Liver (tissue), 9 donors: Measurements from ENCODE around the gene INSM1. TPM values are rescaled to one million over a fixed set of nuclear protein-coding genes. Genes with fewer than 3 reads are reported as not detected.

Source experiments
- DNase-seq: peaks from one replicate; pipeline ENCODE4 v3.0.0-alpha.2; 2017; ENCODE audit warnings: low spot score
- H3K27ac ChIP-seq, 2 donors: one replicate each; pipeline ENCODE4 v1.7.0; 2013; ENCODE audit warnings: inconsistent platforms in 2 of 2, low read length in 2 of 2, control low read depth in 1 of 2, low read depth in 1 of 2, mild to moderate bottlenecking in 1 of 2
- H3K27me3 ChIP-seq, 4 donors: one replicate each; pipeline versions ENCODE4 v1.6.1 to v1.7.0; 2013; ENCODE audit warnings: low read length in 3 of 4, inconsistent platforms in 1 of 4, mild to moderate bottlenecking in 1 of 4, moderate library complexity in 1 of 4; ENCODE audit not compliant: control insufficient read depth in 4 of 4, insufficient read depth in 4 of 4
- H3K36me3 ChIP-seq, 4 donors: one replicate each; pipeline versions ENCODE4 v1.6.1 to v1.7.0; 2013; ENCODE audit warnings: low read length in 3 of 4, mild to moderate bottlenecking in 3 of 4, low read depth in 1 of 4, moderate library complexity in 1 of 4; ENCODE audit not compliant: control insufficient read depth in 4 of 4, insufficient read depth in 3 of 4
- H3K4me1 ChIP-seq, 4 donors: one replicate each; pipeline versions ENCODE4 v1.6.1 to v1.7.0; 2013; ENCODE audit warnings: low read length in 3 of 4, mild to moderate bottlenecking in 3 of 4, moderate library complexity in 1 of 4; ENCODE audit not compliant: control insufficient read depth in 4 of 4, insufficient read depth in 4 of 4
- H3K4me3 ChIP-seq, 3 donors: one replicate each; pipeline versions ENCODE4 v1.6.1 to v1.7.0; 2013; ENCODE audit warnings: low read length in 3 of 3, control low read depth in 1 of 3, low read depth in 1 of 3, mild to moderate bottlenecking in 1 of 3
- H3K9ac ChIP-seq, 2 donors: one replicate each; pipeline ENCODE4 v1.7.0; 2013; ENCODE audit warnings: low read length in 2 of 2, mild to moderate bottlenecking in 2 of 2, moderate library complexity in 2 of 2, control low read depth in 1 of 2, low read depth in 1 of 2
- H3K9me3 ChIP-seq, 4 donors: one replicate each; pipeline versions ENCODE4 v1.6.1 to v1.7.0; 2013; ENCODE audit warnings: low read length in 3 of 4; ENCODE audit not compliant: control insufficient read depth in 4 of 4
- ATF3 ChIP-seq: IDR thresholded peaks from 2 replicates; pipeline ENCODE4 v1.6.1; 2016; ENCODE audit warnings: antibody characterized with exemption
- CTCF ChIP-seq: fragments of 150-350 bp; IDR thresholded peaks from 2 replicates; pipeline ENCODE4 v1.5.1; 2017; ENCODE audit warnings: improper control_type of control experiment, low read depth, low read length; ENCODE audit not compliant: missing input control
- FOXA1 ChIP-seq: IDR thresholded peaks from 2 replicates; pipeline ENCODE4 v1.6.1; 2016; ENCODE audit warnings: antibody characterized with exemption
- FOXA2 ChIP-seq: IDR thresholded peaks from 2 replicates; pipeline ENCODE4 v1.6.1; 2016; ENCODE audit warnings: antibody characterized with exemption
- GABPA ChIP-seq, 2 donors: IDR thresholded peaks in 1 of 2; conservative IDR thresholded peaks in 1 of 2; 2 replicates each; pipeline ENCODE4 v1.6.1; 2016; ENCODE audit warnings: antibody characterized with exemption in 2 of 2, mild to moderate bottlenecking in 1 of 2, moderate library complexity in 1 of 2
- HNF4A ChIP-seq, 2 donors: conservative IDR thresholded peaks; 2 replicates each; pipeline ENCODE4 v1.6.1; 2016; ENCODE audit warnings: antibody characterized with exemption in 2 of 2, mild to moderate bottlenecking in 2 of 2
- HNF4G ChIP-seq: IDR thresholded peaks from 2 replicates; pipeline ENCODE4 v1.6.1; 2016; ENCODE audit warnings: antibody characterized with exemption
- RAD21 ChIP-seq, 2 donors: IDR thresholded peaks; 2 replicates each; pipeline ENCODE4 v1.6.1; 2016; ENCODE audit warnings: antibody characterized with exemption in 2 of 2, mild to moderate bottlenecking in 2 of 2
- REST ChIP-seq: IDR thresholded peaks from 2 replicates; pipeline ENCODE4 v1.6.1; 2016; ENCODE audit warnings: antibody characterized with exemption, mild to moderate bottlenecking
- RXRA ChIP-seq, 2 donors: IDR thresholded peaks; 2 replicates each; pipeline ENCODE4 v1.6.1; 2017 to 2018; ENCODE audit warnings: antibody characterized with exemption in 2 of 2, mild to moderate bottlenecking in 1 of 2
- SP1 ChIP-seq: IDR thresholded peaks from 2 replicates; pipeline ENCODE4 v1.6.1; 2018; ENCODE audit warnings: antibody characterized with exemption, mild to moderate bottlenecking
- YY1 ChIP-seq: IDR thresholded peaks from 2 replicates; pipeline ENCODE4 v1.6.1; 2016; ENCODE audit warnings: antibody characterized with exemption, mild to moderate bottlenecking
- WGBS: extraction: QIAGEN DNeasy Blood & Tissue Kit; methylation state at CpG from one replicate; pipeline ENCODE4 v1.1.7; 2013; 5-methylcytosine and 5-hydroxymethylcytosine counted together
- polyA plus RNA-seq, 2 donors: library from polyadenylated mRNA; stranded (reverse) in 1 of 2; unstranded in 1 of 2; fragments of 200-250 nt in 1 of 2; fragments of >200 nt in 1 of 2; fragmentation: Nextera tagmentation in 1 of 2; extraction: Ambion mirVana in 1 of 2; gene quantifications; one replicate each; pipeline versions ENCODE4 v1.2.1 to v1.2.3, GENCODE V29; 2013 to 2015
- total RNA-seq, 2 donors: library from RNA; depleted of rRNA; stranded (reverse); fragments of >200 nt; gene quantifications; one replicate each; pipeline ENCODE4 v1.2.3, GENCODE V29; 2014
- TF ChIP-seq, protein P1 (sequence below): IDR thresholded peaks from 2 replicates; pipeline ENCODE4 v1.6.1; 2016; ENCODE audit warnings: antibody characterized with exemption
- donor health status: healthy.
- donor health status: healthy.
- donor health status: healthy.
- donor health status: healthy.
- donor health status: healthy.

INSM1 gene
- total and polyA plus RNA-seq, 4 donors: not detected

GRCh38 chr20:20366551-20366875, 1.4 kb upstream of the INSM1 start:
- Histone ChIP-seq H3K9me3 (no peaks in the 10 kb centered on the region), H3K9ac (no peak overlapping the region), H3K4me3 (no peak overlapping the region), H3K4me1 (peaks cover 22 to 45% (median 29%) of the 10 kb centered on the region in 4 donors), H3K36me3 (no peaks in the 10 kb centered on the region), H3K27me3 (peaks cover 0 to 43% (median 17%) of the 10 kb centered on the region in 4 donors), H3K27ac (no peak overlapping the region)
- no peak for DNase-seq
- TF ChIP-seq RXRA (IDR thresholded peaks at IDR 0.05) (no peak), YY1 (no peak), GABPA (IDR thresholded peaks at IDR 0.05 in 1 of 2, conservative IDR thresholded peaks at IDR 0.05 in 1 of 2) (no peak), REST (no peak), FOXA1 (no peak), ATF3 (no peak), HNF4G (no peak), CTCF (no peak), HNF4A (conservative IDR thresholded peaks at IDR 0.05) (no peak), SP1 (no peak)
- TF ChIP-seq, protein P1, sequence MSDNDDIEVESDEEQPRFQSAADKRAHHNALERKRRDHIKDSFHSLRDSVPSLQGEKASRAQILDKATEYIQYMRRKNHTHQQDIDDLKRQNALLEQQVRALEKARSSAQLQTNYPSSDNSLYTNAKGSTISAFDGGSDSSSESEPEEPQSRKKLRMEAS: no peak
- 6% methylated on average over 19 of the region's 19 CpGs for WGBS

- Histone ChIP-seq H3K36me3 (no peaks in the 10 kb centered on the region), H3K27ac (no peak overlapping the region), H3K9ac (no peak overlapping the region), H3K4me1 (peaks cover 22 to 45% (median 29%) of the 10 kb centered on the region in 4 donors), H3K27me3 (peaks cover 0 to 43% (median 17%) of the 10 kb centered on the region in 4 donors), H3K9me3 (no peaks in the 10 kb centered on the region), H3K4me3 (peak overlapping the region in 1 of 3 donors; percentile 52)
- DNase-seq: no peak
- WGBS: 4% methylated on average over 63 of the region's 63 CpGs
- TF ChIP-seq REST (no peak), FOXA2 (no peak), HNF4G (no peak), RAD21 (IDR thresholded peaks at IDR 0.05) (no peak)
- TF ChIP-seq, protein P1: no peak
Observed at GRCh38 chr20:20366876-20367574, 879 bp upstream of the INSM1 start.
